GM12872 (cell line): ENCODE results near the gene SCART1.

Experiments used
- CTCF ChIP-seq: IDR thresholded peaks from 3 replicates; pipeline ENCODE4 v1.5.1; 2011; ENCODE audit warnings: low read depth, mild to moderate bottlenecking, low read length, moderate library complexity; ENCODE audit not compliant: insufficient read depth

Gene SCART1

GRCh38 chr10:133458021-133458709 lies 4.4 kb downstream of the SCART1 start:
- no peak for TF ChIP-seq CTCF

GRCh38 chr10:133458710-133459453 lies 5.1 kb downstream of the SCART1 start:
- TF ChIP-seq CTCF, result no peak

- no peak for TF ChIP-seq CTCF
Measured at GRCh38 chr10:133459454-133460207, 5.9 kb downstream of the SCART1 start.

- TF ChIP-seq CTCF, result no peak
Measured at GRCh38 chr10:133460208-133460769, 6.5 kb downstream of the SCART1 start.

GRCh38 chr10:133461027-133461426 lies 7.3 kb downstream of the SCART1 start:
- no peak for TF ChIP-seq CTCF

- TF ChIP-seq CTCF, result no peak
Measured at GRCh38 chr10:133461841-133462240, 8.1 kb downstream of the SCART1 start.

GRCh38 chr10:133462512-133463305 lies 9.0 kb downstream of the SCART1 start:
- no peak for TF ChIP-seq CTCF
